Hindlimb muscle (tissue), 1 donor: ENCODE data around the gene NDUFS5. TPM values are rescaled to one million over a fixed set of nuclear protein-coding genes. Genes with fewer than 3 reads are reported as not detected.
"Not testable (repeated sequence)": the region's sequence is repeated elsewhere in the genome, so short reads cannot be mapped to it uniquely, and the experiment has no call there.

ENCODE experiments used
- DNase-seq: peaks from one replicate; pipeline ENCODE4 v3.0.0-alpha.2; 2013
- polyA plus RNA-seq: library from polyadenylated mRNA; unstranded; fragments of 120-200 nt; gene quantifications from one replicate; pipeline ENCODE4 v1.2.1, GENCODE V29; 2013; ENCODE audit not compliant: insufficient read length

The NDUFS5 gene
- polyA plus RNA-seq, 1 donor = 302 TPM

- DNase-seq = no peak
Measured at GRCh38 chr1:39016604-39017171, 9.5 kb upstream of the NDUFS5 start.

- DNase-seq = no peak
Measured at GRCh38 chr1:39017266-39017665, 8.9 kb upstream of the NDUFS5 start.

GRCh38 chr1:39020494-39020893 lies 5.7 kb upstream of the NDUFS5 start:
- not testable (repeated sequence) for DNase-seq

- no peak for DNase-seq
Measured at GRCh38 chr1:39021426-39021825, 4.7 kb upstream of the NDUFS5 start.

GRCh38 chr1:39023140-39023539 lies 3.0 kb upstream of the NDUFS5 start:
- DNase-seq = no peak

- no peak for DNase-seq
Measured at GRCh38 chr1:39026866-39027507, 837 bp downstream of the NDUFS5 start.

- DNase-seq = no peak
Measured at GRCh38 chr1:39034114-39034654, 8.0 kb downstream of the NDUFS5 start.

- no peak for DNase-seq
Measured at GRCh38 chr1:39036678-39037077, 10.5 kb downstream of the NDUFS5 start.

- DNase-seq = no peak
Measured at GRCh38 chr1:39043513-39043912, 17.4 kb downstream of the NDUFS5 start.

GRCh38 chr1:39044762-39045161 lies 18.6 kb downstream of the NDUFS5 start:
- no peak for DNase-seq

- no peak for DNase-seq
Measured at GRCh38 chr1:39045231-39045630, 19.1 kb downstream of the NDUFS5 start.

- DNase-seq = no peak
Measured at GRCh38 chr1:39046613-39047210, 20.6 kb downstream of the NDUFS5 start.

- DNase-seq = no peak
Measured at GRCh38 chr1:39047374-39048229, 21.5 kb downstream of the NDUFS5 start.

- no peak for DNase-seq
Measured at GRCh38 chr1:39048745-39049370, 22.7 kb downstream of the NDUFS5 start.

GRCh38 chr1:39050001-39050400 lies 23.9 kb downstream of the NDUFS5 start:
- no peak for DNase-seq

- DNase-seq = not testable (repeated sequence)
Measured at GRCh38 chr1:39051193-39051850, 25.2 kb downstream of the NDUFS5 start.

GRCh38 chr1:39051956-39052355 lies 25.8 kb downstream of the NDUFS5 start:
- DNase-seq = no peak

- not testable (repeated sequence) for DNase-seq
Measured at GRCh38 chr1:39055213-39055710, 29.1 kb downstream of the NDUFS5 start.

GRCh38 chr1:39061516-39061915 lies 35.4 kb downstream of the NDUFS5 start:
- not testable (repeated sequence) for DNase-seq

- DNase-seq = no peak
Measured at GRCh38 chr1:39061951-39062350, 35.8 kb downstream of the NDUFS5 start.

GRCh38 chr1:39063191-39063590 lies 37.0 kb downstream of the NDUFS5 start:
- no peak for DNase-seq

- DNase-seq = no peak
Measured at GRCh38 chr1:39063775-39064174, 37.6 kb downstream of the NDUFS5 start.
